Breast epithelium (tissue), 4 donors: ENCODE results near the gene UBA1. TPM values are rescaled to one million over a fixed set of nuclear protein-coding genes. Genes with fewer than 3 reads are reported as not detected.

ENCODE experiments used
- DNase-seq, 2 donors: peaks; one replicate each; pipeline ENCODE4 v3.0.0-alpha.2; 2019; ENCODE audit warnings: low spot score in 2 of 2
- H3K27ac ChIP-seq, 2 donors: fragments of 200-600 bp; sonication (generic) in 1 of 2; one replicate each; pipeline ENCODE4 v1.5.1; 2016 to 2019; ENCODE audit warnings: mild to moderate bottlenecking in 1 of 2
- H3K27me3 ChIP-seq, 2 donors: fragments of 200-600 bp; sonication (generic) in 1 of 2; one replicate each; pipeline versions ENCODE4 v1.5.1 to v1.6.0; 2017 to 2019; ENCODE audit warnings: control low read depth in 1 of 2, mild to moderate bottlenecking in 1 of 2
- H3K36me3 ChIP-seq: fragments of 200-600 bp; one replicate; pipeline ENCODE4 v1.5.1; 2019
- H3K4me1 ChIP-seq, 2 donors: fragments of 200-600 bp; sonication (generic); one replicate each; pipeline ENCODE4 v1.5.1; 2016 to 2019; ENCODE audit warnings: control low read depth in 1 of 2
- H3K4me3 ChIP-seq, 3 donors: fragments of 200-600 bp; sonication (generic); 1 replicate in 2 of 3; 2 replicates in 1 of 3; pipeline ENCODE4 v1.5.1; 2016 to 2019; ENCODE audit warnings: mild to moderate bottlenecking in 3 of 3, moderate library complexity in 2 of 3
- H3K9me3 ChIP-seq, 2 donors: fragments of 200-600 bp; sonication (generic) in 1 of 2; one replicate each; pipeline ENCODE4 v1.5.1; 2016 to 2019; ENCODE audit warnings: control low read depth in 1 of 2
- POLR2A ChIP-seq: fragments of 450-650 bp; IDR thresholded peaks from one replicate; pipeline ENCODE4 v1.6.1; 2016; ENCODE audit warnings: antibody characterized with exemption, mild to moderate bottlenecking, moderate library complexity
- POLR2AphosphoS5 ChIP-seq, 3 donors: sonication (generic); formaldehyde crosslinking; IDR thresholded peaks; one replicate each; pipeline ENCODE4 v1.6.1; 2017; ENCODE audit warnings: antibody characterized with exemption in 3 of 3
- intact Hi-C: fragments of 100-400 bp; cut with DNase I; formaldehyde crosslinking; loops from one replicate; pipeline ENCODE4 v1.15.1; 2023; ENCODE audit warnings: low total_unique reads
- total RNA-seq, 3 donors: library from RNA; depleted of rRNA; stranded (reverse); fragments of >200 nt; gene quantifications; one replicate each; pipeline ENCODE4 v1.1.0, GENCODE V29; 2016
- TF ChIP-seq, protein P1 (sequence below), 3 donors: fragments of 450-650 bp; IDR thresholded peaks; one replicate each; pipeline ENCODE4 v1.5.1; 2016 to 2017; ENCODE audit warnings: antibody characterized with exemption in 3 of 3, mild to moderate bottlenecking in 3 of 3, moderate library complexity in 3 of 3

Gene UBA1
- total RNA-seq, 3 donors from 2014 or later: 109 to 149 (median 141) TPM

DNA sequence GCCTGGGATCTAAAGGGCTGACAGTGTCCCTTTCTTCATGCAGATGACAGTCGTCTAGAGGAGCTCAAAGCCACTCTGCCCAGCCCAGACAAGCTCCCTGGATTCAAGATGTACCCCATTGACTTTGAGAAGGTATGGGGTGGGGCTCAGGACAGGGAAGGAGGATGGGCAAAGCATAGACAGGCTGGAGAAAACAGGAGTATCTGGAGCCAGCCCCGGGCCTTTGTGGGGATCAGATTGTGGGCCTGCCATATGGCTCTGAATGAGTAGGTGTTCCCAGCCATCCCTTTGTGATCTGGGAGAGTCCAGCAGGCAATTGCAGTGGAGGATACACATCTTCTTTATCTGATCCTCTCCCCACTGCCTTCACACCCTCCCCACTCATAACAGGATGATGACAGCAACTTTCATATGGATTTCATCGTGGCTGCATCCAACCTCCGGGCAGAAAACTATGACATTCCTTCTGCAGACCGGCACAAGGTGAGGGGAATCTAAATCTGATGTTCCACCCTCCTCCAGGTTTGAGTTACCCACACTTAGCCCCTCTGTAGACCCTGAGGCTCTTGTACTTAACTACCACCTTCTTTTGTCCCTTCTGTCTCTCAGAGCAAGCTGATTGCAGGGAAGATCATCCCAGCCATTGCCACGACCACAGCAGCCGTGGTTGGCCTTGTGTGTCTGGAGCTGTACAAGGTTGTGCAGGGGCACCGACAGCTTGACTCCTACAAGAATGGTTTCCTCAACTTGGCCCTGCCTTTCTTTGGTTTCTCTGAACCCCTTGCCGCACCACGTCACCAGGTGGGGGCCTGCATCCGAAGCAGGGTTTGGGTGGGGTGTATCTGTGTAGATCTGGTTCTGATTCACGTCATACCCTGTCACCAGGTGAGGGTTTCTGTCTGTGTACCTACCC lies 19.0 kb downstream of the UBA1 start:
- DNase-seq: no peak
- Histone ChIP-seq H3K4me1 (peaks cover 0 to 9% of the 10 kb centered on the region in 2 donors), H3K27ac (no peak overlapping the region), H3K27me3 (no peaks in the 10 kb centered on the region), H3K9me3 (no peaks in the 10 kb centered on the region), H3K36me3 (peaks cover 7% of the 10 kb centered on the region), H3K4me3 (no peak overlapping the region)
- intact Hi-C loops: no loop called here
- TF ChIP-seq, protein P1, sequence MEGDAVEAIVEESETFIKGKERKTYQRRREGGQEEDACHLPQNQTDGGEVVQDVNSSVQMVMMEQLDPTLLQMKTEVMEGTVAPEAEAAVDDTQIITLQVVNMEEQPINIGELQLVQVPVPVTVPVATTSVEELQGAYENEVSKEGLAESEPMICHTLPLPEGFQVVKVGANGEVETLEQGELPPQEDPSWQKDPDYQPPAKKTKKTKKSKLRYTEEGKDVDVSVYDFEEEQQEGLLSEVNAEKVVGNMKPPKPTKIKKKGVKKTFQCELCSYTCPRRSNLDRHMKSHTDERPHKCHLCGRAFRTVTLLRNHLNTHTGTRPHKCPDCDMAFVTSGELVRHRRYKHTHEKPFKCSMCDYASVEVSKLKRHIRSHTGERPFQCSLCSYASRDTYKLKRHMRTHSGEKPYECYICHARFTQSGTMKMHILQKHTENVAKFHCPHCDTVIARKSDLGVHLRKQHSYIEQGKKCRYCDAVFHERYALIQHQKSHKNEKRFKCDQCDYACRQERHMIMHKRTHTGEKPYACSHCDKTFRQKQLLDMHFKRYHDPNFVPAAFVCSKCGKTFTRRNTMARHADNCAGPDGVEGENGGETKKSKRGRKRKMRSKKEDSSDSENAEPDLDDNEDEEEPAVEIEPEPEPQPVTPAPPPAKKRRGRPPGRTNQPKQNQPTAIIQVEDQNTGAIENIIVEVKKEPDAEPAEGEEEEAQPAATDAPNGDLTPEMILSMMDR (IDR thresholded peaks at IDR 0.05): no peak

DNA sequence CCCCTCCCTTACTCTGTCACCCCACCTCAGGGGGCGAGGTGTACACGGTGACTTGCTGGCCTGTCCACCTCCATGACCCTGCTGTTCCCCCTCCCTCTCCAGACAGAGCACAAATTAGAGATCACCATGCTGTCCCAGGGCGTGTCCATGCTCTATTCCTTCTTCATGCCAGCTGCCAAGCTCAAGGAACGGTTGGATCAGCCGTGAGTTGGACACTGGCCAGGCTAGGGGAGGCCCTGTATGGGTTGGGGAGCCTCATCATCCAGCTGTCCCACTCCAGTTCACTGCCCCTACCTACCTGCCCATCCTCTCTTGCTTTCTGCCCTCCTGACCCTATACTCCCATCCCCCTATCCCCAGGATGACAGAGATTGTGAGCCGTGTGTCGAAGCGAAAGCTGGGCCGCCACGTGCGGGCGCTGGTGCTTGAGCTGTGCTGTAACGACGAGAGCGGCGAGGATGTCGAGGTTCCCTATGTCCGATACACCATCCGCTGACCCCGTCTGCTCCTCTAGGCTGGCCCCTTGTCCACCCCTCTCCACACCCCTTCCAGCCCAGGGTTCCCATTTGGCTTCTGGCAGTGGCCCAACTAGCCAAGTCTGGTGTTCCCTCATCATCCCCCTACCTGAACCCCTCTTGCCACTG lies 20.9 kb downstream of the UBA1 start:
- no peak overlapping the region for H3K4me3 ChIP-seq
- no peaks in the 10 kb centered on the region for H3K9me3 ChIP-seq
- intact Hi-C loops: no loop called here
- TF ChIP-seq POLR2AphosphoS5 (IDR thresholded peaks at IDR 0.05): no peak
- TF ChIP-seq, protein P1 (IDR thresholded peaks at IDR 0.05): no peak
- TF ChIP-seq POLR2A: no peak
- peak overlapping the region in 1 of 2 donors; percentile 97 for H3K27ac ChIP-seq
- H3K4me1 ChIP-seq: peaks cover 0 to 9% of the 10 kb centered on the region in 2 donors
- no peaks in the 10 kb centered on the region for H3K27me3 ChIP-seq
- peaks cover 7% of the 10 kb centered on the region for H3K36me3 ChIP-seq
- no peak for DNase-seq

DNA sequence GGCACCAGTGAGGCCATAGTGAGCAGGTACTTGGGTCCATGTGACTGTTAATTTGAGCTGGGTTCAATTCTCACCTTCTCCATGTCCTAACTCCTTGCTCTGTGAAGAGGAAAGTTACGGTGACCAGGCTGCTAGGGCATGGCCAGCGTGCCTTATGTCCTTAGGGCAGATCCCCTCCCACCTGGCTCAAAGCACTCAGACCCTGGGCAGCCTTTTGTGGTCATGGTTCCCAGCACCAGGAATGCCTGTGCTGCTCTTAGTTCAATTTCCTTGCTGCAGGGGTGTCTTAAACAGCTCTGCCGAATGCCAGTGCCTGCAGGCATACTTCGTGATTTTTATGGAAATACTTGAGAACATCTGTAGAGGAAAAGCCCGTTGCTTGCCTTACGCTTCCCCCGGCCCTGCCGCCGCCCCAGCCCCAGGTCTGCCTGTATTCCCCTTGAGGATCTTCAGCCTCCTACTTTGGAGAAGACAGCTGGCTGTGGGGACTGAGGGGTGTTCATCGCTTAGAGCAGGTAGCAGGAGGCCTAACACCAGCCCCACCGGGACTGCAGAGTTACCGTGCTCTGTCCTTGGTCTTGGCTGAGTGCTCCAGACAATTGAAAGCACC lies 21.8 kb downstream of the UBA1 start:
- TF ChIP-seq POLR2A: no peak
- TF ChIP-seq, protein P1 (IDR thresholded peaks at IDR 0.05): no peak
- TF ChIP-seq POLR2AphosphoS5 (IDR thresholded peaks at IDR 0.05): no peak
- DNase-seq: no peak
- peaks cover 3 to 9% of the 10 kb centered on the region in 2 donors for H3K4me1 ChIP-seq
- no peaks in the 10 kb centered on the region for H3K9me3 ChIP-seq
- H3K36me3 ChIP-seq: peaks cover 7% of the 10 kb centered on the region
- no peak overlapping the region for H3K4me3 ChIP-seq
- no peaks in the 10 kb centered on the region for H3K27me3 ChIP-seq
- H3K27ac ChIP-seq: peak overlapping the region; percentile 89 to 97
- intact Hi-C loops: no loop called here

DNA sequence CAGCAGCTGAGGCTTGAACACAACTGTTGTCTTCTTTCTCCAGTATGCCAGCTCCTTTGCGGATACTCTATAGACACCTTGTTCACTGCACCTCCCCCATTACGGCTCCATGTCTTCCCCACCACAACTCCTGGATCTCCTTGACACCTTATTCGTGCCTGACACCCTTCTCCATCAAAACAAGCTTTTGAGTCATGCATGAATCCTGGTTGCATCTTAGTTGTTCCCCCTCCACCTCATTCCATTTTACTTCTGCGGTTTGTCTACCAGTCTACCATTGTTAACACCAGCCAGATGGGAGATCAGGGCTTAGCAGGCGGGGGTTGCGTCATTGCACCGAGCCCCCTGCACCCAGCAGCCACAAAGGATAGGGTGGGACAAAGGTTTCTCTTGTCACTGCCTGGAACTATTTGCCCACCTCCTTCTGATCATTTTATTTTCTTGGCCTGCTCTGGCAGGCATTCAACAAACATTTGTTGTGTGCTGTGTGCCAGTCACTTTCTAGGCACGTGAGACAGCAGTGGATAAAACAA lies 22.8 kb downstream of the UBA1 start:
- intact Hi-C loops: no loop called here
- TF ChIP-seq POLR2AphosphoS5 (IDR thresholded peaks at IDR 0.05) (no peak), POLR2A (no peak)
- TF ChIP-seq, protein P1 (IDR thresholded peaks at IDR 0.05): no peak
- H3K4me3 ChIP-seq: no peak overlapping the region
- H3K36me3 ChIP-seq: peaks cover 7% of the 10 kb centered on the region
- no peak for DNase-seq
- peak overlapping the region; percentile 89 to 97 for H3K27ac ChIP-seq
- no peaks in the 10 kb centered on the region for H3K27me3 ChIP-seq
- H3K4me1 ChIP-seq: peaks cover 6 to 9% of the 10 kb centered on the region in 2 donors
- H3K9me3 ChIP-seq: no peaks in the 10 kb centered on the region
